ENCODE measurements around the gene EPHA1. TPM values are rescaled to one million over a fixed set of nuclear protein-coding genes. Genes with fewer than 3 reads are reported as not detected.

The EPHA1 gene
- total and polyA plus RNA-seq, 5 donors from 2014 or later: 1.4 to 10.3 (median 5.0) TPM

DNA sequence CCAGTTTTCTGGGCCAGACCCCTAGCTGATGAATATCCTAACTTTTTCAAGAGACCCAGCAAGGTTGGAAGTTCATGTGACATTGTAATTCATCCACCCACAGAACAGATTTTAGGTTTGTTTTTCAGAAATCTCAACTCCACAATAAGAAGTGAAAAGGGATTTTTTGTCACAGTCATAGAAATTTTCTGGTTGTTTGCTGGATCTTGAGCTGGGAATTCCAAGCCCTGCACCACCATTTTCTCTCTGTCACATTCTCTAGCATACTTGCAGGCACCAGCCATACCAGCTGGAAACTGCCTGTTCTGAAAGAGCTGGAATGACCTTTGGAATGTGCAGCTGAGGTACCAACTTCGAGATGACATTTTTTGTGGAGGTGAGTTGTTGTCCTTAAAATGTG is 43.1 kb upstream of the EPHA1 start:
- Mint-ChIP-seq H3K27ac (no peak overlapping the region), H3K27me3 (peaks cover 10% of the 10 kb centered on the region), H3K36me3 (peaks cover 4% of the 10 kb centered on the region), H3K4me1 (peaks cover 0 to 3% (median 1%) of the 10 kb centered on the region in 4 donors), H3K9me3 (no peaks in the 10 kb centered on the region), H3K4me3 (no peak overlapping the region)
- no peaks in the 10 kb centered on the region for H3K4me1 ChIP-seq (ENCODE audit: control insufficient read depth, insufficient read depth, low read length, poor library complexity, severe bottlenecking)
- H3K4me3 ChIP-seq (ENCODE audit: low read depth, low read length): no peak overlapping the region
- no peaks in the 10 kb centered on the region for H3K36me3 ChIP-seq (ENCODE audit: control insufficient read depth, insufficient read depth, low read length)
- DNase-seq (no peak), ATAC-seq (ENCODE audit: low read depth in 2 of 2) (no peak)
- H3K27me3 ChIP-seq (ENCODE audit: control insufficient read depth, insufficient read depth, low read length): peaks cover 10% of the 10 kb centered on the region
- no peak overlapping the region for H3K27ac ChIP-seq (ENCODE audit: insufficient read depth, low read length, poor library complexity, severe bottlenecking)
- no peaks in the 10 kb centered on the region for H3K9me3 ChIP-seq (ENCODE audit: control insufficient read depth in 2 of 2, low read length in 2 of 2)

DNA sequence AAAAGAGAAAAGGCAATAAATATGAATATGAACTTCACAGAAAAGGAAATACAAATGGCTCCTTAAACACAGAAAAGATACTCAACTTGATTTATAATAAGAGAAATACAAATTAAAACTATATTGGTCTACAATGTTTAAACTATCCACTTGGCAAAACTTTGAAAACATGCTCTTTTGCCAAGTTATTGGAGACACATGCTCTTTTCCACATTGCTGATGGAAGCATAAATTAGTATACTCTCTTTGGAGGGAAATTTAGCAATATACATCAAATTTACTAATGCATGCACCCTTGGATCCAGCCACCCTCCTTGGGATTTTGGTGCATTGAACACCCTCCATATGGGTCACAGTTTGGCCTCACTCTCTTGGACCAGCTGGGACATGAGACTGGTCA is 42.5 kb upstream of the EPHA1 start:
- Histone ChIP-seq H3K27ac (ENCODE audit: insufficient read depth, low read length, poor library complexity, severe bottlenecking) (no peak overlapping the region), H3K36me3 (ENCODE audit: control insufficient read depth, insufficient read depth, low read length) (no peaks in the 10 kb centered on the region), H3K4me1 (ENCODE audit: control insufficient read depth, insufficient read depth, low read length, poor library complexity, severe bottlenecking) (no peaks in the 10 kb centered on the region), H3K4me3 (ENCODE audit: low read depth, low read length) (no peak overlapping the region), H3K9me3 (ENCODE audit: control insufficient read depth in 2 of 2, low read length in 2 of 2) (no peaks in the 10 kb centered on the region), H3K27me3 (ENCODE audit: control insufficient read depth, insufficient read depth, low read length) (peaks cover 8% of the 10 kb centered on the region)
- Mint-ChIP-seq H3K4me1 (peaks cover 0 to 3% (median 1%) of the 10 kb centered on the region in 4 donors), H3K27me3 (peaks cover 10% of the 10 kb centered on the region), H3K27ac (no peak overlapping the region), H3K4me3 (no peak overlapping the region), H3K36me3 (peaks cover 4% of the 10 kb centered on the region), H3K9me3 (no peaks in the 10 kb centered on the region)
- ATAC-seq (ENCODE audit: low read depth in 2 of 2): no peak
- no peak for DNase-seq

DNA sequence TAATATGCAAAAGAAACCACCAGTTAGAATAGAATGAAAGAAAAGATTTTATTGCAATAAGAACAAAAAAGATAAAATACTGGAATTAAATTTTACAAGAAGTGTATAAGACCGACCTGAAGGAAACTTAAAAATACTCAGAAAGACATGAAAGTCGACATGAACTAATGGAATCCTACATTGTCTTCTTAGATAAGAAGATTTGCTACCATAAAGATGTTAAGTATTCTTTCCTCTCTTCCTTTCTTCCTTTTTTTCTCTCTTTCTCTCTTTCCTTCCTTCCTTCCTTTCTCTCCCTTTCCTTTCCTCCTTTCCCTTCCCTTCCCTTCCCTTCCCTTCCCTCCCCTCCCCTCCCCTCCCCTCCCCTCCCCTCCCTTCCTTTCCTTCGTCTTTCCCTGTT is 41.1 kb upstream of the EPHA1 start:
- no peak overlapping the region for H3K4me3 ChIP-seq (ENCODE audit: low read depth, low read length)
- peaks cover 4% of the 10 kb centered on the region for H3K36me3 Mint-ChIP-seq
- H3K27ac Mint-ChIP-seq: no peak overlapping the region
- no peaks in the 10 kb centered on the region for H3K9me3 Mint-ChIP-seq
- H3K36me3 ChIP-seq (ENCODE audit: control insufficient read depth, insufficient read depth, low read length): no peaks in the 10 kb centered on the region
- H3K27me3 Mint-ChIP-seq: peaks cover 10% of the 10 kb centered on the region
- ATAC-seq (ENCODE audit: low read depth in 2 of 2) (no peak), DNase-seq (no peak)
- no peaks in the 10 kb centered on the region for H3K4me1 ChIP-seq (ENCODE audit: control insufficient read depth, insufficient read depth, low read length, poor library complexity, severe bottlenecking)
- no peaks in the 10 kb centered on the region for H3K9me3 ChIP-seq (ENCODE audit: control insufficient read depth in 2 of 2, low read length in 2 of 2)
- no peak overlapping the region for H3K27ac ChIP-seq (ENCODE audit: insufficient read depth, low read length, poor library complexity, severe bottlenecking)
- no peak overlapping the region for H3K4me3 Mint-ChIP-seq
- H3K4me1 Mint-ChIP-seq: peaks cover 0 to 3% (median 1%) of the 10 kb centered on the region in 4 donors
- peaks cover 8% of the 10 kb centered on the region for H3K27me3 ChIP-seq (ENCODE audit: control insufficient read depth, insufficient read depth, low read length)

DNA sequence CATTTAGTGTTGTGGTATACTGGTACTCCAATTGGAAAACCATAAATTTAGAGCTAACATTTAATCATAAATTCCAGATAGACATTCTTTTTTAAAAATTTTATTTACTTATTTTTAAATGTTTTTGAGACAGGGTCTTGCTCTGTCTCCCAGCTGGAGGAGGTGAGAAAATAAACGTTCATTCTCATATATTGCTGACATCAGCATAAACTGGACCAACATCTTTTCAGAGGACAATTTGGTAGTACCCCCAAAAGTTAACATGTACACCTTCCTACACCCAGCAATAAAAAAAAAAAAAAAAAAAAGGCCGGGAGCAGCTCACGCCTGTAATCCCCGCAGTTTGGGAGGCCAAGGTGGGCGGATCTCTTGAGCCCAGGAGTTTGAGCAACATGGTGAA is 39.8 kb upstream of the EPHA1 start:
- Mint-ChIP-seq H3K36me3 (peaks cover 4% of the 10 kb centered on the region), H3K4me1 (peaks cover 0 to 3% (median 1%) of the 10 kb centered on the region in 4 donors), H3K4me3 (no peak overlapping the region), H3K27ac (no peak overlapping the region), H3K27me3 (peaks cover 3% of the 10 kb centered on the region), H3K9me3 (no peaks in the 10 kb centered on the region)
- Histone ChIP-seq H3K4me3 (ENCODE audit: low read depth, low read length) (no peak overlapping the region), H3K4me1 (ENCODE audit: control insufficient read depth, insufficient read depth, low read length, poor library complexity, severe bottlenecking) (no peaks in the 10 kb centered on the region), H3K27ac (ENCODE audit: insufficient read depth, low read length, poor library complexity, severe bottlenecking) (no peak overlapping the region), H3K36me3 (ENCODE audit: control insufficient read depth, insufficient read depth, low read length) (no peaks in the 10 kb centered on the region), H3K9me3 (ENCODE audit: control insufficient read depth in 2 of 2, low read length in 2 of 2) (no peaks in the 10 kb centered on the region), H3K27me3 (ENCODE audit: control insufficient read depth, insufficient read depth, low read length) (peaks cover 8% of the 10 kb centered on the region)
- ATAC-seq (ENCODE audit: low read depth in 2 of 2): no peak
- DNase-seq: no peak

DNA sequence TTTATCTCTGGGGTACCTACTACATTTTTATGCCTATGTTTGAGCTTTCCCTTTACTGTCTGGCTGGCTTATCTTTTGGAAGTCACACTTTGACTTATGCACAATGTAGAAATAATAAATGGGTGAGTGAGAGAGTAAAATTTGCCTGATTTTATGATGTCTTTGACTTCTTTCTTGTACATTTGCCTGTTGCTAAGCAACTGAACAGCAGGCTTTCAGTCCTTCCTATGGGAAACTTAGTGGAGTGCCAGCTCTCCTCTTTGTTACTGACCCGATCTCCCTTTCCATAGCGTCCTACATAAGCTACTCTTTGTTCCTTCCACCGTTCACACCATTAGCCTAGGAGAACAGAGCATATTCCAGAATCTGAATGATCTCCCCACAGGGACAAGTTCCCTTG is 38.8 kb upstream of the EPHA1 start:
- H3K36me3 ChIP-seq (ENCODE audit: control insufficient read depth, insufficient read depth, low read length): no peaks in the 10 kb centered on the region
- no peaks in the 10 kb centered on the region for H3K9me3 ChIP-seq (ENCODE audit: control insufficient read depth in 2 of 2, low read length in 2 of 2)
- Mint-ChIP-seq H3K27me3 (no peaks in the 10 kb centered on the region), H3K4me3 (no peak overlapping the region), H3K27ac (no peak overlapping the region), H3K36me3 (peaks cover 4% of the 10 kb centered on the region), H3K9me3 (no peaks in the 10 kb centered on the region), H3K4me1 (peaks cover 0 to under 1% (median 0%) of the 10 kb centered on the region in 4 donors)
- peaks cover 8% of the 10 kb centered on the region for H3K27me3 ChIP-seq (ENCODE audit: control insufficient read depth, insufficient read depth, low read length)
- no peak for DNase-seq
- no peak overlapping the region for H3K4me3 ChIP-seq (ENCODE audit: low read depth, low read length)
- ATAC-seq (ENCODE audit: low read depth in 2 of 2): no peak
- H3K27ac ChIP-seq (ENCODE audit: insufficient read depth, low read length, poor library complexity, severe bottlenecking): no peak overlapping the region
- no peaks in the 10 kb centered on the region for H3K4me1 ChIP-seq (ENCODE audit: control insufficient read depth, insufficient read depth, low read length, poor library complexity, severe bottlenecking)

DNA sequence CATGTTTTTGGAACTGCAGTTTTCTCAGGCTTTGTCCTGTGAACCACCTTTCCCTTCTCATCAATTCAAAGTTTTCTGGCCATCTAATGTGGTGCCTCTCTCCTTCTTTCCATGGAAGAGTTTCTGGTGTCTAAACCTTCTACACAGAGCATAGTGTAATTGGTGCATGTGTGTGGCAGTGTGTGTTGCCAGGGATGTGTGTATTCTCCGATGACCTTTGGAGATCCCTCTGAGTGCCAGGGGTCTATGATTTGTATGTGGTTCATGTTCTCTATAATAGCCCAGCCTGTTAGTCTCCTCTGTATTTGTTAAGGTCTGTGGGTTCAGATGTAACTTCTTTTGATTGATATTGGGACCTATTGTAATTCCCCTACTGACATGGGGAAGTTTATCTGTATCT is 36.1 kb upstream of the EPHA1 start:
- no peak overlapping the region for H3K4me3 Mint-ChIP-seq
- no peak overlapping the region for H3K27ac Mint-ChIP-seq
- Histone ChIP-seq H3K4me3 (ENCODE audit: low read depth, low read length) (no peak overlapping the region), H3K4me1 (ENCODE audit: control insufficient read depth, insufficient read depth, low read length, poor library complexity, severe bottlenecking) (no peaks in the 10 kb centered on the region), H3K9me3 (ENCODE audit: control insufficient read depth in 2 of 2, low read length in 2 of 2) (no peaks in the 10 kb centered on the region), H3K27me3 (ENCODE audit: control insufficient read depth, insufficient read depth, low read length) (no peaks in the 10 kb centered on the region), H3K36me3 (ENCODE audit: control insufficient read depth, insufficient read depth, low read length) (no peaks in the 10 kb centered on the region), H3K27ac (ENCODE audit: insufficient read depth, low read length, poor library complexity, severe bottlenecking) (no peak overlapping the region)
- ATAC-seq (ENCODE audit: low read depth in 2 of 2) (no peak), DNase-seq (no peak)
- H3K27me3 Mint-ChIP-seq: peaks cover 4% of the 10 kb centered on the region
- peaks cover 0 to 1% (median under 1%) of the 10 kb centered on the region in 4 donors for H3K4me1 Mint-ChIP-seq
- H3K9me3 Mint-ChIP-seq: no peaks in the 10 kb centered on the region
- H3K36me3 Mint-ChIP-seq: peaks cover 6% of the 10 kb centered on the region

- no peak overlapping the region for H3K4me3 ChIP-seq (ENCODE audit: low read depth, low read length)
- no peak for DNase-seq
- Mint-ChIP-seq H3K36me3 (peaks cover 8% of the 10 kb centered on the region), H3K9me3 (no peaks in the 10 kb centered on the region), H3K4me3 (no peak overlapping the region), H3K27ac (no peak overlapping the region), H3K27me3 (peaks cover 7% of the 10 kb centered on the region), H3K4me1 (peaks cover 0 to 4% (median 2%) of the 10 kb centered on the region in 4 donors)
- no peak overlapping the region for H3K27ac ChIP-seq (ENCODE audit: insufficient read depth, low read length, poor library complexity, severe bottlenecking)
- no peaks in the 10 kb centered on the region for H3K36me3 ChIP-seq (ENCODE audit: control insufficient read depth, insufficient read depth, low read length)
- ATAC-seq (ENCODE audit: low read depth in 2 of 2): no peak
- no peaks in the 10 kb centered on the region for H3K27me3 ChIP-seq (ENCODE audit: control insufficient read depth, insufficient read depth, low read length)
- H3K4me1 ChIP-seq (ENCODE audit: control insufficient read depth, insufficient read depth, low read length, poor library complexity, severe bottlenecking): no peaks in the 10 kb centered on the region
- no peaks in the 10 kb centered on the region for H3K9me3 ChIP-seq (ENCODE audit: control insufficient read depth in 2 of 2, low read length in 2 of 2)
These were observed 35.6 kb upstream of the EPHA1 start for GRCh38 chr7:143444063-143444782.

- peaks cover 7% of the 10 kb centered on the region for H3K27me3 Mint-ChIP-seq
- no peak for ATAC-seq (ENCODE audit: low read depth in 2 of 2)
- H3K4me1 Mint-ChIP-seq: peaks cover 0 to 8% (median 3%) of the 10 kb centered on the region in 4 donors
- no peaks in the 10 kb centered on the region for H3K9me3 Mint-ChIP-seq
- peaks cover 12% of the 10 kb centered on the region for H3K36me3 Mint-ChIP-seq
- no peaks in the 10 kb centered on the region for H3K36me3 ChIP-seq (ENCODE audit: control insufficient read depth, insufficient read depth, low read length)
- H3K27ac ChIP-seq (ENCODE audit: insufficient read depth, low read length, poor library complexity, severe bottlenecking): no peak within 1 kb of the TSS
- no peaks in the 10 kb centered on the region for H3K4me1 ChIP-seq (ENCODE audit: control insufficient read depth, insufficient read depth, low read length, poor library complexity, severe bottlenecking)
- no peak within 1 kb of the TSS for H3K4me3 ChIP-seq (ENCODE audit: low read depth, low read length)
- no peaks in the 10 kb centered on the region for H3K27me3 ChIP-seq (ENCODE audit: control insufficient read depth, insufficient read depth, low read length)
- H3K27ac Mint-ChIP-seq: no peak within 1 kb of the TSS
- DNase-seq: no peak
- no peaks in the 10 kb centered on the region for H3K9me3 ChIP-seq (ENCODE audit: control insufficient read depth in 2 of 2, low read length in 2 of 2)
- no peak within 1 kb of the TSS for H3K4me3 Mint-ChIP-seq
These were observed 34.5 kb upstream of the EPHA1 start, which contains the start of gene TAS2R60 for GRCh38 chr7:143443153-143443552. Gene TAS2R60 (plus strand): TSS chr7:143443453. CDS start chr7:143443453, 0 bp downstream.
